Kasumi-1 (cell line): Measurements from ENCODE around the gene NEURL1B.
A peak's percentile ranks its signal among the peaks of the same experiment; 100 is the strongest.
"Not testable (repeated sequence)": the region's sequence is repeated elsewhere in the genome, so short reads cannot be mapped to it uniquely, and the experiment has no call there.

Experiments used
- DNase-seq, 2 experiments: peaks; one replicate each; lab custom pipeline; 2025; lab: John Stamatoyannopoulos, UW

The NEURL1B gene

GRCh38 chr5:172695232-172696054 lies 54.4 kb downstream of the NEURL1B start:
- no peak for DNase-seq

- no peak for DNase-seq
These were observed 55.2 kb downstream of the NEURL1B start for GRCh38 chr5:172696171-172696849.

- DNase-seq, result peak; percentile 91 to 94
These were observed 56.4 kb downstream of the NEURL1B start for GRCh38 chr5:172697123-172698121.

GRCh38 chr5:172699423-172699822 lies 58.4 kb downstream of the NEURL1B start:
- DNase-seq, result no peak

- no peak for DNase-seq
These were observed 58.9 kb downstream of the NEURL1B start for GRCh38 chr5:172699999-172700364.

GRCh38 chr5:172700365-172701290 lies 59.6 kb downstream of the NEURL1B start:
- no peak for DNase-seq

GRCh38 chr5:172701291-172701656 lies 60.2 kb downstream of the NEURL1B start:
- peak; percentile 12 to 49 for DNase-seq

GRCh38 chr5:172703952-172704351 lies 62.9 kb downstream of the NEURL1B start:
- no peak for DNase-seq

- DNase-seq, result no peak
These were observed 64.6 kb downstream of the NEURL1B start for GRCh38 chr5:172705576-172706084.

GRCh38 chr5:172706796-172707195 lies 65.7 kb downstream of the NEURL1B start:
- no peak for DNase-seq

- DNase-seq, result peak; percentile 68 to 78
These were observed 66.5 kb downstream of the NEURL1B start for GRCh38 chr5:172707285-172708182.

GRCh38 chr5:172708183-172708505 lies 67.1 kb downstream of the NEURL1B start:
- no peak for DNase-seq

GRCh38 chr5:172710676-172711075 lies 69.6 kb downstream of the NEURL1B start:
- DNase-seq, result no peak

- not testable (repeated sequence) for DNase-seq
These were observed 70.3 kb downstream of the NEURL1B start for GRCh38 chr5:172711321-172711861.

- DNase-seq, result no peak
These were observed 71.5 kb downstream of the NEURL1B start for GRCh38 chr5:172712610-172713009.

GRCh38 chr5:172713113-172713808 lies 72.2 kb downstream of the NEURL1B start:
- peak in 1 of 2 experiments; percentile 31 for DNase-seq

- DNase-seq, result no peak
These were observed 72.9 kb downstream of the NEURL1B start for GRCh38 chr5:172713809-172714490.
